Inflammatory macrophage treated with lipopolysaccharide for 1 hour (primary cell): ENCODE measurements around the gene TUBGCP5.

Experiments
- DNase-seq, 2 donors: peaks; one replicate each; pipeline ENCODE4 v3.0.0-alpha.2; 2020 to 2022

Gene TUBGCP5

DNA sequence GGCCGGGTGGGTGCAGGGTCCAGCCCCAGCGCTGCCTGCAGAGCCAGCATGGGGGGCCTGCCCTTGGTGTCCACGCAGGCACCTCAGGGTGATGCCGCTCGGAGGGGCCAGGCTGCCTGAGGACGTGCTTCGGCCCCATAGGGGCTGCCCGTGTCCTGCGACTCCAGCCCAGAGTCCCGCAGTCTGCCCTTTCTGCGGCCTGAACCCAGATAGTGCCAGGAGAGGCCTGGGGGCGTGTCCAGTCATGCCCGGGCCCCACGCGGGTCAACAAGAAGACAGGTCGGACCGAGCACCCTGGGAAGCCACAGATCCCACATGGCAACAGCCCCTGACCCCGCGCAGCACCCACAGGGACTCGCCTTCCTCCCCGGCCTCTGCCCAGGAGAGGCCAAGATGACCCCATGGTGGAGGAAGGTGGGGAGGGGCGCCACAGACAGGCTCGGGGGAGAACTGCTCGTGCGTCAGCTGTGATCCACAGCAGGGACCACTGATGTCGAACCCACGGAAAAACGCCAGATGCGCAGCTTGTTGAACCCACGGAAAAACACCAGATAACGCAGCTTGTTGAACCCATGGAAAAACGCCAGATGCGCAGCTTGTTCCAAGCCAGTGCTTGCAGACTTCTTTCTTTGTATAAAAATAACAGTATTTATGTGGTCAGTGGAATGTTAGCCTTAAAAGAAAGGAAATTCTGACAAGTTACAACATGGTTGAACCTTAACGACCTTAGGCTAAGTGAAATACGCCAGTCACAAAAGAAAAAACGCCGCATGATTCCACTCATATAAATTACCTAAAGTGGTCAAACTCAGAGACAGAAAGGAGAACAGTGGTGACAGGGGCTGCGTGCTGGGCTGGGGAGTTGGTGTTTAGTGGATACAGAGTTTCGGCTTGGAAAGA, 87.7 kb downstream of the TUBGCP5 start:
- no peak for DNase-seq

DNA sequence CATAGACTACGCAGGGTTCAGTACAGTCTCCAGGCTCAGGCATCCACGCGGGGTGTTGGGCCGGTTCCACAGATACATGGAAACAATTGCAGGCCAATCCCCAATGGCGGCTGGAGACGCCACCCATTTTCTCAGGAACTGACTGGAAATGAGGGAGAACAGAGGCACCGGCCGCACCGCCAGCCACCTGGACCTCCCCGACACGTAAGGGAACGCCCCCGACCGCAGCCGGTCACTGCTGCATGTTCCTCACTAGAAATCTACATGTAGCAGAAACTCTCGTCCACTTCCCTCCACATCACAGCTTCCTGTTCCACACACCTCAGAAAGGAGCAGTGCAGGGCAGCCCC, 88.4 kb downstream of the TUBGCP5 start:
- DNase-seq = no peak

DNA sequence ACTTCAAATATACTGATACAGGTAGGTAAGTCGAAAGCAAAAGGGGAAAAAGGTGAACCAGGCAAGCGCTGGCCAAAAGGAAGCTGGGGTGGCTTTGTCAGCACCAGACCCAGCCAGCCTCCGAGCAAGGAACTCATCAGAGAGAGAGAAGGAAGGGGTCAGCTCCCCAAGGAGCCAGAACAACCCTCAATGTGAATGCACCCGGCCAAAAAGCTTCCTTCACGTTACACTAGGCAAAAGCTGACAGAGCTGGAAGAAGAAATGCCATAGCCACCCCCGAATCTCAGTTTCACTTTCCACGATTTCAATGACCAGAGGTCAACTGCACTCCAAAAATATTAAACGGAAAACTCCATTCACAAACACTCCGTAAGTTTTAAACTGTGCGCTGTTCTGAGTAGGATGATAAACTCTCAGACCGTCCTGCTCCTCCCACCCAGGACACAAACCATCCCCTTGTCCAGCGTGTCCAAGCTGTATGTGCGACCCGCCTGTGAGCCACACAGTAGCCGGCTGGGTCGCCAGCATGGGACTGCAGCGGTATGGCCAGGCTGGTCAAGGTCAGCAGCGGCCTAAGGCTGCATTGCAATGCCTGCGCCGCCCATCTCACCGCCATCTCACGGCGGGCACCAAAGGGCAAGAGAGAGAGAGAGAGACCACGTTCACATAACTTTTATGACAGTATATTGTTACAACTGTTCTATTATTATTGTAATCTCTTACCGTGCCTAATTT, 88.9 kb downstream of the TUBGCP5 start:
- DNase-seq = no peak
